Naive thymus-derived CD8-positive, alpha-beta T cell (primary cell): ENCODE results near the gene RALA. TPM values are rescaled to one million over a fixed set of nuclear protein-coding genes. Genes with fewer than 3 reads are reported as not detected.
"Not testable (repeated sequence)": the region's sequence is repeated elsewhere in the genome, so short reads cannot be mapped to it uniquely, and the experiment has no call there.

Experiments
- ATAC-seq, 2 donors: fragments of 150-1000 bp; cut with Tn5 transposase in 1 of 2; sonication (Bioruptor Pico), chemical (Tn5 transposase) in 1 of 2; 1 replicate in 1 of 2; 2 replicates in 1 of 2; pipeline ENCODE4 v1.10.0; 2021; ENCODE audit warnings: mild to moderate bottlenecking in 2 of 2, moderate library complexity in 2 of 2
- POLR2A ChIA-PET: fragments of 350-600 bp; sonication (Branson Sonifier 250); formaldehyde crosslinking; loops from one replicate; lab custom pipeline; 2021; ENCODE audit warnings: antibody characterized with exemption; lab: Charles Lee
- DNase-seq, 10 donors: peaks; one replicate each; pipeline versions ENCODE4 v3.0.0 to v3.0.0-alpha.2; 2020 to 2022
- H3K27ac Mint-ChIP-seq, 10 donors: one replicate each; pipeline ENCODE4 v1.8.0; 2020 to 2022; ENCODE audit warnings: mild to moderate bottlenecking in 10 of 10, mixed read lengths in 10 of 10, moderate library complexity in 4 of 10, inconsistent platforms in 1 of 10
- H3K27me3 Mint-ChIP-seq, 5 donors: one replicate each; pipeline ENCODE4 v1.8.0; 2021 to 2022; ENCODE audit warnings: mixed read lengths in 5 of 5
- H3K36me3 Mint-ChIP-seq, 3 donors: one replicate each; pipeline ENCODE4 v1.8.0; 2020 to 2022; ENCODE audit warnings: mixed read lengths in 3 of 3, mild to moderate bottlenecking in 2 of 3, inconsistent platforms in 1 of 3
- H3K4me1 Mint-ChIP-seq, 4 donors: one replicate each; pipeline ENCODE4 v1.8.0; 2021 to 2022; ENCODE audit warnings: mixed read lengths in 4 of 4
- H3K4me3 Mint-ChIP-seq, 10 donors: one replicate each; pipeline ENCODE4 v1.8.0; 2020 to 2022; ENCODE audit warnings: mild to moderate bottlenecking in 10 of 10, mixed read lengths in 10 of 10, moderate library complexity in 6 of 10, inconsistent platforms in 1 of 10
- H3K9me3 Mint-ChIP-seq, 9 donors: one replicate each; pipeline ENCODE4 v1.8.0; 2020 to 2022; ENCODE audit warnings: mixed read lengths in 9 of 9, mild to moderate bottlenecking in 3 of 9, inconsistent platforms in 1 of 9, moderate library complexity in 1 of 9
- polyA plus RNA-seq, 3 donors: library from polyadenylated mRNA; unstranded; fragments of 300-500 nt; fragmentation: Illumina TruSeq; gene quantifications; one replicate each; pipeline ENCODE4 v1.2.3, GENCODE V29; 2021
- total RNA-seq, 8 experiments: library from RNA in 2 of 8; stranded (reverse) in 2 of 8; gene quantifications; one replicate each; pipeline ENCODE4 v1.2.3 and lab custom pipeline; 2021 to 2026

RALA gene
- total and polyA plus RNA-seq, 5 experiments from 2014 or later, result 39.7 to 55.1 (median 46.6) TPM

DNA sequence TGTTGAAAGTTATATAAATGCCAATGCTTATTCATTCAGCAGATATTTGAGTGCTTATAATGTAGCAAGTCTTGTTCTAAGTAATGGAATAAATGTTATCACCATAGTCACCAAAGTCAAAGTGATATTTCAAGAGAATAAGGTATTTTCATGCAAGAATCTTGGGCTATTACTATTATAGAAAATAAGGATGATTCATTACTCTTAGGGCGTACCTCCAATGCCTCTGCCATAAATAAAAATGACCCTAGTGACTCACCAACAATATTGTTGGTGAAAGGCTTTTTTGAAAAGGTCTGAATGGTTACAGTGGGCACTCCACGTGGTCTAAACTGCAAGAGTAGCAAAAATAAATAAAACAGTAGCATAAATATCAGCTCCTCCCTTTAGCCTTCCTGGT lies 68.4 kb downstream of the RALA start:
- no peak for DNase-seq
- ATAC-seq, result no peak
- Mint-ChIP-seq H3K4me3 (no peak overlapping the region), H3K9me3 (peaks cover 0 to 3% (median 0%) of the 10 kb centered on the region in 9 donors), H3K27me3 (no peaks in the 10 kb centered on the region), H3K36me3 (peaks cover 4 to 79% (median 42%) of the 10 kb centered on the region in 3 donors), H3K27ac (peak overlapping the region in 1 of 10 donors; percentile 55), H3K4me1 (peaks cover 0 to 6% (median 1%) of the 10 kb centered on the region in 4 donors)
- POLR2A ChIA-PET, result interaction anchor here (1.4 kb wide), 1 partner anchor 41 kb away, joined by 3 read pairs; no protein-coding TSS in a partner anchor

DNA sequence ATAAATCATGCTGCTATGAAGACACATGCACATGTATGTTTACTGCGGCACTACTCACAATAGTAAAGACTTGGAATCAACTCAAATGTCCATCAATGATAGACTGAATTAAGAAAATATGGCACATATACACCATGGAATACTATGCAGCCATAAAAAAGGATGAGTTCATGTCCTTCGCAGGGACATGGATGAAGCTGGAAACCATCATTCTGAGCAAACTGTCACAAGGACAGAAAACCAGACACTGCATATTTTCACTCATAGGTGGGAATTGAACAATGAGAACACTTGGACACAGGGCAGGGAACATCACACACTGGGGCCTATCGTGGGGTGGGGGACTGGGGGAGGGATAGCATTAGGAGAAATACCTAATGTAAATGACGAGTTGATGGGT lies 69.7 kb downstream of the RALA start:
- not testable (repeated sequence) for H3K4me3 Mint-ChIP-seq
- POLR2A ChIA-PET, result interaction anchor here (1.4 kb wide), 1 partner anchor 40 kb away, joined by 3 read pairs; no protein-coding TSS in a partner anchor

DNA sequence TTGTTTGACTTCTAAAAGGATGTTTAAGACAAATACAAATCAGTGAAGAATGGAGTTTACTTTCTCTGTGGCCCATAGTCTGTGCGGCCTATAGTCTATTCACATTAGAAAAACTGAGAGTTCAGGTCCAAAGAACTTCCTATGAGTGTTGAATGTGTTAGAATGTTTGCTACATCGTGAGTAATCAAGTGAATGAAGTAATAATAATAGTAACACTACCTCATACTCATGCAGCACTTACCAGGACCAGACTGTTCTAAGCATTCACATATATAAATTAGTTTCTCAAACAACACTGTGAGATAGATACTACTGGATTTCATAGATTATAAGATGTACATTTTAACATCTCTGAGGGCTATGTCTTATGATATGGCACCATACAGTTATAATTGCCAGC lies 70.4 kb downstream of the RALA start:
- H3K27ac Mint-ChIP-seq, result peak overlapping the region in 5 of 10 donors; percentile 21 to 49 (median 29)
- DNase-seq (no peak), ATAC-seq (no peak)
- peaks cover 4 to 84% (median 47%) of the 10 kb centered on the region in 3 donors for H3K36me3 Mint-ChIP-seq
- POLR2A ChIA-PET, result no interaction called here
- peaks cover 0 to 3% (median 0%) of the 10 kb centered on the region in 9 donors for H3K9me3 Mint-ChIP-seq
- H3K27me3 Mint-ChIP-seq, result no peaks in the 10 kb centered on the region
- H3K4me3 Mint-ChIP-seq, result no peak overlapping the region
- peaks cover 0 to 4% (median 2%) of the 10 kb centered on the region in 4 donors for H3K4me1 Mint-ChIP-seq

More for the DNA sequence above, 69.7 kb downstream of the RALA start:
- not testable (repeated sequence) for H3K27me3 Mint-ChIP-seq, H3K9me3 Mint-ChIP-seq, ATAC-seq, H3K4me1 Mint-ChIP-seq, DNase-seq, H3K27ac Mint-ChIP-seq
- peaks cover 4 to 82% (median 46%) of the 10 kb centered on the region in 3 donors for H3K36me3 Mint-ChIP-seq

DNA sequence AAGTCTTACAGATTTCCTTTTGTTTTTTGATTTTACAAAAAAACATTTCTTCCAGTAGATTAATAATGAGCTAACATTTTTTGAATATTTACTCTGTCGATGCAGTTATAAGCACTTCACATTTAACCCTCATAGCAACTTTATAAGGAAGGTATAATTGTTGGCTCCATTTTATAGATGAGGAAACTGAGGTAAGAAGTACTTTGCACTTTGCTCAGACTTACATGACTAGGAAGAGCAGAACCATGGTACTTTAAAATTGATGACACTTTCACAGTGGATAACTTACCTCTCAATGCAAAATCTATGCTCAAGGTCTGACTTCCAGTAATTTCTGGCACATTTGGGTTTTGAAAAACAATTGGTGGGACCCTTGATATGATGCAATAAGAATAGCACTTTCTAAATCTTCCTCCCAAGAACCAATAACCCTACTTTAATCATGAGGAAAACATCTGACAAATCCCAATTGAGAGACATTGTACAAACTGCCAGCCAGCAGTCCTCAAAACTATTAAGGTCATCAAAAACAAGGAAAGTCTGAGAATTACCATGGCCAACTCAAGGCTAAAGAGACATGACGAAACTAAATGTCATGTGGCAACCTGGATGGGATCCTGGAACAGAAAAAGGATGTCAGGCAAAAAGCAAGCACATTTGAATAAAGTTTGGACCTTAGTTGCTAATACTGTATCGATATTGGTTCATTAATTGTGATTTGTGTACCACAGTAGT lies 72.6 kb downstream of the RALA start:
- POLR2A ChIA-PET, result interaction anchor here (0.9 kb wide), 1 partner anchor 38 kb away, joined by 3 read pairs; no protein-coding TSS in a partner anchor
- Mint-ChIP-seq H3K36me3 (peaks cover 4 to 79% (median 42%) of the 10 kb centered on the region in 3 donors), H3K27ac (peak overlapping the region in 3 of 10 donors; percentile 41 to 63 (median 55)), H3K27me3 (no peaks in the 10 kb centered on the region), H3K9me3 (peaks cover 0 to 3% (median 0%) of the 10 kb centered on the region in 9 donors), H3K4me1 (peaks cover 0 to 4% (median 2%) of the 10 kb centered on the region in 4 donors), H3K4me3 (no peak overlapping the region)
- no peak for ATAC-seq
- no peak for DNase-seq

DNA sequence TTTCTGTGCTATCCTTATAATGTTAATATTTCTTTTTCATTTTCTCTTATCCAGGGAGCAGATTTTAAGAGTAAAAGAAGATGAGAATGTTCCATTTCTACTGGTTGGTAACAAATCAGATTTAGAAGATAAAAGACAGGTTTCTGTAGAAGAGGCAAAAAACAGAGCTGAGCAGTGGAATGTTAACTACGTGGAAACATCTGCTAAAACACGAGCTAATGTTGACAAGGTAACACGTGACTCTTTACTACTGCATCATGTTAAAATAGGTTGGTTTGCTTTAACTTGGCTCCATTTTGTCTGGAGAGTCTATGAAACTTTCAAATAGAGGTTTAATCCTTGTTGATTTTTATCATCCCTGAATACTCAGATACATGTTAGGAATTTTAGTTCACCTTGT lies 73.3 kb downstream of the RALA start:
- peaks cover 0 to 4% (median 2%) of the 10 kb centered on the region in 4 donors for H3K4me1 Mint-ChIP-seq
- H3K4me3 Mint-ChIP-seq, result no peak overlapping the region
- H3K27me3 Mint-ChIP-seq, result no peaks in the 10 kb centered on the region
- DNase-seq (no peak), ATAC-seq (no peak)
- peaks cover 0 to 3% (median 0%) of the 10 kb centered on the region in 9 donors for H3K9me3 Mint-ChIP-seq
- POLR2A ChIA-PET, result interaction anchor here (0.9 kb wide), 1 partner anchor 37 kb away, joined by 3 read pairs; no protein-coding TSS in a partner anchor
- H3K27ac Mint-ChIP-seq, result peak overlapping the region in 6 of 10 donors; percentile 4 to 73 (median 48)
- peaks cover 4 to 79% (median 36%) of the 10 kb centered on the region in 3 donors for H3K36me3 Mint-ChIP-seq

DNA sequence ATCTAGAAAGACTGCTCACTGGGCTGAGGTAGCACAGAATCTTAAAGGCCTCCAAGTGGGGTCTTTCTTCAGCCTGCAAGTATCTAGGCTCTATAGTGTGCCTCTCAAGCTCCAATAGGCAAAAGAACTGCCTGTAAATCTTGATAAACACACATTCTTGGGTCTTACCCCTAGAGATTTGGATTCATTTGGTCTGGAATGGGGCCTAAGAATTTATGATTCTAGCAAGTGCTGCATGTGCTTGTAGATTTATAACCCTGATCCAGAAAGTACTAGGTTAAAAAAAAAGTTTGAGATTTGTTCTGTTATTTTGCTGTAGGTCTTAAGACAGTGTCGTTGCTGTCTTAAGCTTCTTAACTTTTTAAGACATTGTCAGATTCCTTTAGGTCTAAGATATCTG lies 74.1 kb downstream of the RALA start:
- no peak for ATAC-seq
- Mint-ChIP-seq H3K9me3 (no peaks in the 10 kb centered on the region), H3K36me3 (peaks cover 0 to 76% (median 28%) of the 10 kb centered on the region in 3 donors), H3K4me1 (peaks cover under 1 to 4% (median 3%) of the 10 kb centered on the region in 4 donors), H3K4me3 (no peak overlapping the region), H3K27me3 (no peaks in the 10 kb centered on the region), H3K27ac (peak overlapping the region in 8 of 10 donors; percentile 4 to 85 (median 66))
- POLR2A ChIA-PET, result no interaction called here
- DNase-seq, result no peak

DNA sequence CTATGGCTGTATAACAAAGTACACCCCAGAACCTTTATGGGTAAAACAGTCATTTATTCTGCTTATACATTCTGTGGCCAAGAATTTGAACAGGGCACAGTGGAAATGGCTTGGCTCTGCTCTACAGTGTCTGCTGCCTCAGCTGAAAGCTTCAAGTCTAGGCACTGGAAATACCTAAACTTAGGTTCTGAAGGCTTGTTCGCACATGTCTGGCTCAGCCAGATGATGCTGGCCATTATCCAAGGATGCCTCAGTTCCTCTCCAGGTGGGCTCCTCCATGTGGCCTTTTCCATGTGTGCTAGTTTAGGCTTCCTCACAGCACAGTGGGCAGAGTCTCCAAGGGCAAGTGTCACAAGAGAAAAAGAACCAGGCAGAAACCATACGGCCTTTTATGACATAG lies 76.8 kb downstream of the RALA start:
- POLR2A ChIA-PET, result no interaction called here
- peaks cover 2 to 5% (median 4%) of the 10 kb centered on the region in 4 donors for H3K4me1 Mint-ChIP-seq
- H3K36me3 Mint-ChIP-seq, result peaks cover 0 to 71% (median 17%) of the 10 kb centered on the region in 3 donors
- ATAC-seq (no peak), DNase-seq (no peak)
- no peaks in the 10 kb centered on the region for H3K27me3 Mint-ChIP-seq
- H3K27ac Mint-ChIP-seq, result no peak overlapping the region
- H3K4me3 Mint-ChIP-seq, result no peak overlapping the region
- no peaks in the 10 kb centered on the region for H3K9me3 Mint-ChIP-seq

DNA sequence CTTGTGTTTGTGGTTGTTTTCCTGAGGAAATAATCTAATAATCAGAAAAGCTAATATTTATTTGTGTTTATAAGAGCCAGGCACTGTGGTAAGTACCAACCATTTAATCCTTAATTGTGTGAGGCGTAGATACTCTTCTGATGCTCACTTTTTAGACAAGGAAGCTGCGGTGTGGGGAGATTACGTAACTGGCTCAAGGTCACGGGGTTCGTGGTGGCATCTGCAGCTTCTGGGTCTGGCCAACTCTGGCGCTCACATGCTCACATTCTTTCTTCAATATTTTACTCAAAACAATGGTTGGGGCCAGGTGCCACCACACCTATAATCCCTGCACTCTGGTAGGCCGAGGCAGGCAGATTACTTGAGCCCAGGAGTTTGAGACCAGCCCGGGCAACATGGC lies 77.6 kb downstream of the RALA start:
- H3K4me1 Mint-ChIP-seq, result peaks cover 2 to 5% (median 4%) of the 10 kb centered on the region in 4 donors
- no peak for ATAC-seq
- no peak for DNase-seq
- peak overlapping the region in 2 of 10 donors; percentile 3 to 27 for H3K27ac Mint-ChIP-seq
- H3K36me3 Mint-ChIP-seq, result peaks cover 0 to 69% (median 19%) of the 10 kb centered on the region in 3 donors
- POLR2A ChIA-PET, result no interaction called here
- no peaks in the 10 kb centered on the region for H3K27me3 Mint-ChIP-seq
- H3K4me3 Mint-ChIP-seq, result no peak overlapping the region
- no peaks in the 10 kb centered on the region for H3K9me3 Mint-ChIP-seq

DNA sequence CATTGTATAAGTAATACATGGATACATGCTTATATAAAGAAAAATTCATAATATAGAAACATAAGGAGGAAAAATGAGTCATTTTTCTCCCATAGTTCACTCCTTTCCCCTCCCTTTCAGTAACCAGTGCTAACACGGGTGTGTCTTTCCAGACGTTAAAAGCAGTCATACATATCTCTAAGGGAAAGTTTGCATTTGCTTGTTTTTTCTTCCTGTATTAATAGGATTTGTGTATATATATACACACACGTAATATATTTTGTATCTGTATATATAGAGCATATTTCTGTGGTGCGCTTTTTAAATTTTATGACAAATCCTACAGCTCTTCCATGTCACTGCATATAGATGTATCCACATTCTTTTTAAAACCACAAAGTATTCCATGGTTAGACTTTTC lies 78.8 kb downstream of the RALA start:
- Mint-ChIP-seq H3K4me3 (no peak overlapping the region), H3K9me3 (no peaks in the 10 kb centered on the region), H3K27ac (peak overlapping the region in 3 of 10 donors; percentile 36 to 70 (median 39)), H3K4me1 (peaks cover 2 to 5% (median 3%) of the 10 kb centered on the region in 4 donors), H3K27me3 (no peaks in the 10 kb centered on the region), H3K36me3 (peaks cover 0 to 68% (median 14%) of the 10 kb centered on the region in 3 donors)
- no peak for ATAC-seq
- POLR2A ChIA-PET, result interaction anchor here (1.0 kb wide), 1 partner anchor 78 kb away, joined by 4 read pairs; no protein-coding TSS in a partner anchor
- DNase-seq, result no peak

DNA sequence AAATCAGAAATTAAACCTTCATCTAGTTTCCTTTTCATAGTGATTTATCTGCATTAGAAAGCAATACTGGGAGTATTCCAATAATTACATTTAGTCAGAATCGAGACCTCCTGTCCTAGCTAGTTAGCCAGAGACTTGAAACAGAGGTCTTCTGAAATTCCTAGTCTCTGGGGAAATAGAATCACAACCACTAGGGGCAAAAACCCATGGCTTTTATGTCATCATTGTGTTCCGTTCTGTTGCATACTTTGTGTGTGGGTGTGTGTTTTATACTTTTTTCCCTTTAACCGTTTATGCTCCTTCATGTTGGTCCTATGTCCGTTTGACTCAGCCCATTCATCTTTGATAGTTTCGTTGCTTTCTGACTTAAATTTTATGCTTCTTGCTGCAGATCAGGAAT lies 79.8 kb downstream of the RALA start:
- Mint-ChIP-seq H3K4me1 (peaks cover 0 to 5% (median 2%) of the 10 kb centered on the region in 4 donors), H3K4me3 (no peak overlapping the region), H3K27me3 (no peaks in the 10 kb centered on the region), H3K27ac (peak overlapping the region in 4 of 10 donors; percentile 2 to 80 (median 44)), H3K36me3 (peaks cover 0 to 58% (median 11%) of the 10 kb centered on the region in 3 donors), H3K9me3 (no peaks in the 10 kb centered on the region)
- no peak for DNase-seq
- ATAC-seq, result no peak
- POLR2A ChIA-PET, result interaction anchor here (1.0 kb wide), 1 partner anchor 79 kb away, joined by 4 read pairs; no protein-coding TSS in a partner anchor

DNA sequence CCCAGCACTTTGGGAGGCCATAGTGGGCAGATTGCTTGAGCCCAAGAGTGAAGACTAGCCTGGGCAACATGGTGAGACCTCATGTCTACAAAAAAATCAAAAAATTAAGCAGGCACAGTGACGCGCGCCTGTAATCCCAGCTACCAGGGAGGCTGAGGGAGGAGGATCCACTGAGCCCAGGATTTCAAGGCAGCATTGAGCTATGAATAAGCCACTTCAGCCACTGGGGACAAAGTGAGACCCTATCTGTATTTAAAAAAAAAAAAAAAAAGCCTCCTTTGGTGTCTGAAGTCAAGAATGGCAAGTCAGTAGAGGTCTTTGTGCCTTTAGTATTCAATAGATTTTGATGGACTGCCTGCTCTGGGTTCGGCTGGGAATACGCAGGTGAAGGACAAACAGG lies 85.7 kb downstream of the RALA start:
- H3K27ac Mint-ChIP-seq, result peak overlapping the region in 2 of 10 donors; percentile 7 to 49
- H3K36me3 Mint-ChIP-seq, result peaks cover 4 to 18% (median 8%) of the 10 kb centered on the region in 3 donors
- DNase-seq (no peak), ATAC-seq (no peak)
- H3K27me3 Mint-ChIP-seq, result no peaks in the 10 kb centered on the region
- peaks cover 0 to 6% (median 3%) of the 10 kb centered on the region in 4 donors for H3K4me1 Mint-ChIP-seq
- H3K4me3 Mint-ChIP-seq, result no peak overlapping the region
- POLR2A ChIA-PET, result interaction anchor here (1.0 to 1.3 kb wide), 2 partner anchors 18 to 128 kb away, joined by 3 read pairs; no protein-coding TSS in a partner anchor
- peaks cover 0 to 19% (median 8%) of the 10 kb centered on the region in 9 donors for H3K9me3 Mint-ChIP-seq

DNA sequence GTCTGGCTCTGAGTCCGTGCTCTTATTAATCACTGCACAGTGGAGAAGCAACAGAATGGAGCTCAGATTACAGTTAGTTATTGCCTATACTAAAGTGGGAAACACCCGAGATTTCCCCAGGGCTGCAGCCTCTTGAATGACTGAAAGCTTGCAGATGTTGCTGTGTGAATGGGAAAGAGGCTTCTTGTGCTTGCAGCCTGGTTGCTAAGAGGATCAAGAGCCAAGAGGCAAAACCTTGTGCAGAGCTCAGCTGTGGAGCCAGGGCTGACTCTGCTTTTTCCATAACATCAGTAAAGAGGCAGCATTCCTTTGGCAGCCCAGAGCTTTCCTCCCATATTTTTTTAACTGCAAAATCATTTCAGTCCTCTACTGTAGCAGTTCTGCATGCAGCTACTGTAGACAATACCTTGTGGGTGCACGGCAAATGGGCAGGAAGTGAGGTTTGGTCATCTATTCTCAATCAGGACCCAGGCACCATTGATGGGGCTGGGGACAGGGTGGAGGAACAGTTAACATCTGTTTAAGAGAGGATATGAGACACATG lies 86.5 kb downstream of the RALA start:
- peak overlapping the region in 2 of 10 donors; percentile 15 to 38 for H3K27ac Mint-ChIP-seq

More for the DNA sequence above, 86.5 kb downstream of the RALA start:
- DNase-seq (no peak), ATAC-seq (no peak)
- Mint-ChIP-seq H3K9me3 (peaks cover 0 to 24% (median 13%) of the 10 kb centered on the region in 9 donors), H3K4me3 (no peak overlapping the region), H3K27me3 (no peaks in the 10 kb centered on the region), H3K36me3 (peaks cover 7 to 16% (median 11%) of the 10 kb centered on the region in 3 donors), H3K4me1 (peaks cover 0 to 6% (median 3%) of the 10 kb centered on the region in 4 donors)
- POLR2A ChIA-PET, result interaction anchor here (1.0 to 1.3 kb wide), 2 partner anchors 19 to 129 kb away, joined by 3 read pairs; no protein-coding TSS in a partner anchor
